Trophoblast cell (in vitro differentiated cells and primary cell): ENCODE results near the gene GNG14.
A peak's percentile ranks its signal among the peaks of the same experiment; 100 is the strongest.
"Not testable (repeated sequence)": the region's sequence is repeated elsewhere in the genome, so short reads cannot be mapped to it uniquely, and the experiment has no call there.

Source experiments
- DNase-seq, 2 donors: peaks; one replicate each; pipeline ENCODE4 v3.0.0-alpha.2; 2016
- H2AFZ ChIP-seq: 2 replicates; pipeline ENCODE4 v1.6.1; 2013; ENCODE audit warnings: low read length, moderate library complexity, mild to moderate bottlenecking; ENCODE audit not compliant: insufficient read depth, poor library complexity
- H2AK5ac ChIP-seq: 2 replicates; pipeline ENCODE4 v1.6.1; 2013; ENCODE audit warnings: mild to moderate bottlenecking, low read length
- H2BK120ac ChIP-seq: 2 replicates; pipeline ENCODE4 v1.6.1; 2013; ENCODE audit warnings: low read length, mild to moderate bottlenecking, moderate library complexity; ENCODE audit not compliant: insufficient read depth, poor library complexity
- H2BK12ac ChIP-seq: 2 replicates; pipeline ENCODE4 v1.6.1; 2013; ENCODE audit warnings: mild to moderate bottlenecking, low read length, moderate library complexity
- H2BK5ac ChIP-seq: 2 replicates; pipeline ENCODE4 v1.6.1; 2013; ENCODE audit warnings: low read length, low read depth, moderate library complexity, mild to moderate bottlenecking; ENCODE audit not compliant: poor library complexity
- H3K14ac ChIP-seq: 2 replicates; pipeline ENCODE4 v1.6.1; 2013; ENCODE audit warnings: mild to moderate bottlenecking, low read length
- H3K18ac ChIP-seq: 2 replicates; pipeline ENCODE4 v1.6.1; 2013; ENCODE audit warnings: mild to moderate bottlenecking, low read length
- H3K23ac ChIP-seq: 2 replicates; pipeline ENCODE4 v1.6.1; 2013; ENCODE audit warnings: low read length
- H3K27ac ChIP-seq: 2 replicates; pipeline ENCODE4 v1.5.1; 2013; ENCODE audit warnings: low read depth, mild to moderate bottlenecking, inconsistent platforms, low read length, moderate library complexity
- H3K27me3 ChIP-seq: 2 replicates; pipeline ENCODE4 v1.6.1; 2013; ENCODE audit warnings: inconsistent platforms, mild to moderate bottlenecking, low read length, moderate library complexity; ENCODE audit not compliant: insufficient read depth
- H3K36me3 ChIP-seq, 2 experiments: 1 replicate in 1 of 2; 2 replicates in 1 of 2; pipeline ENCODE4 v1.6.1; 2013; ENCODE audit warnings: low read length in 2 of 2, mild to moderate bottlenecking in 2 of 2, moderate library complexity in 1 of 2; ENCODE audit not compliant: insufficient read depth in 2 of 2, control insufficient read depth in 1 of 2
- H3K4ac ChIP-seq: 2 replicates; pipeline ENCODE4 v1.6.1; 2013; ENCODE audit warnings: low read depth, mild to moderate bottlenecking, low read length, moderate library complexity
- H3K4me1 ChIP-seq, 2 experiments: 1 replicate in 1 of 2; 2 replicates in 1 of 2; pipeline ENCODE4 v1.6.1; 2013; ENCODE audit warnings: low read length in 2 of 2, mild to moderate bottlenecking in 2 of 2, moderate library complexity in 1 of 2; ENCODE audit not compliant: insufficient read depth in 2 of 2, control insufficient read depth in 1 of 2
- H3K4me2 ChIP-seq: 2 replicates; pipeline ENCODE4 v1.6.1; 2013; ENCODE audit warnings: inconsistent platforms, mild to moderate bottlenecking, low read length, moderate library complexity
- H3K4me3 ChIP-seq: 2 replicates; pipeline ENCODE4 v1.5.1; 2013; ENCODE audit warnings: mild to moderate bottlenecking, low read depth, low read length, inconsistent platforms
- H3K79me1 ChIP-seq: one replicate; pipeline ENCODE4 v1.6.1; 2013; ENCODE audit warnings: low read length
- H3K79me2 ChIP-seq: 2 replicates; pipeline ENCODE4 v1.6.1; 2013; ENCODE audit warnings: low read length, mild to moderate bottlenecking; ENCODE audit not compliant: control insufficient read depth, insufficient read depth, poor library complexity
- H3K9ac ChIP-seq: 2 replicates; pipeline ENCODE4 v1.6.1; 2013; ENCODE audit warnings: mild to moderate bottlenecking, low read length
- H3K9me3 ChIP-seq: 2 replicates; pipeline ENCODE4 v1.6.1; 2013; ENCODE audit warnings: low read depth, mild to moderate bottlenecking, control low read depth, inconsistent platforms, low read length; ENCODE audit not compliant: insufficient read depth
- H4K12ac ChIP-seq: 2 replicates; pipeline ENCODE4 v1.6.1; 2013; ENCODE audit warnings: low read depth, mild to moderate bottlenecking, low read length, moderate library complexity
- H4K8ac ChIP-seq: 2 replicates; pipeline ENCODE4 v1.6.1; 2013; ENCODE audit warnings: low read depth, mild to moderate bottlenecking, low read length, moderate library complexity
- H4K91ac ChIP-seq: one replicate; pipeline ENCODE4 v1.6.1; 2013; ENCODE audit warnings: low read depth, mild to moderate bottlenecking, low read length, moderate library complexity
- WGBS: extraction: QIAGEN DNeasy Blood & Tissue Kit; methylation state at CpG from one replicate; pipeline ENCODE4 v1.1.7; 2013; ENCODE audit warnings: missing lambda C conversion rate; ENCODE audit not compliant: insufficient read length, insufficient coverage; ENCODE audit errors: extremely low coverage; 5-methylcytosine and 5-hydroxymethylcytosine counted together

GNG14 gene

DNA sequence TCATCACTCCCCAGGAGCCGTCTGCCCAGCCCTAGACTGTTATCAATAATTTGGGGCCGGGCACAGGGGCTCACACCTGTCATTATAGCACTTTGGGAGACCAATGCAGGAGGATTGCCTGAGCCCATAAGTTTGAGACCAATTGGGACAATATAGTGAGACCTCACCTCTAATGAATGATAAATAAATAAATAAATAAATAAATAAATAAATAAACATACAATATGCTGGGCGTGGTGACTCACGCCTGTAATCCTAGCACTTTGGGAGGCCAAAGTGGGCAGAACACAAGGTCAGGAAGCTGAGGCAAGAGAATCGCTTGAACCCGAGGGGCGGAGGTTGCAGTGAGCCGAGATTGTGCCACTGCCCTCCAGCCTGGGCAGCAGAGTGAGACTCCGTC is 25.5 kb downstream of the GNG14 start:
- H3K18ac ChIP-seq, H3K4me3 ChIP-seq, H2BK5ac ChIP-seq, H3K4ac ChIP-seq, DNase-seq, H4K12ac ChIP-seq, H3K79me2 ChIP-seq, H3K4me1 ChIP-seq, H3K9ac ChIP-seq, H3K27ac ChIP-seq, H2BK120ac ChIP-seq, H4K91ac ChIP-seq, H3K23ac ChIP-seq, H2AK5ac ChIP-seq, H4K8ac ChIP-seq, H3K9me3 ChIP-seq, H3K27me3 ChIP-seq, H2AFZ ChIP-seq, H3K79me1 ChIP-seq, H3K4me2 ChIP-seq, H3K14ac ChIP-seq, H2BK12ac ChIP-seq: not testable (repeated sequence)
- H3K36me3 ChIP-seq = peaks cover 72 to 75% of the 10 kb centered on the region in 2 experiments
- WGBS = no CpG with 5 or more reads among the region's 9 CpGs

DNA sequence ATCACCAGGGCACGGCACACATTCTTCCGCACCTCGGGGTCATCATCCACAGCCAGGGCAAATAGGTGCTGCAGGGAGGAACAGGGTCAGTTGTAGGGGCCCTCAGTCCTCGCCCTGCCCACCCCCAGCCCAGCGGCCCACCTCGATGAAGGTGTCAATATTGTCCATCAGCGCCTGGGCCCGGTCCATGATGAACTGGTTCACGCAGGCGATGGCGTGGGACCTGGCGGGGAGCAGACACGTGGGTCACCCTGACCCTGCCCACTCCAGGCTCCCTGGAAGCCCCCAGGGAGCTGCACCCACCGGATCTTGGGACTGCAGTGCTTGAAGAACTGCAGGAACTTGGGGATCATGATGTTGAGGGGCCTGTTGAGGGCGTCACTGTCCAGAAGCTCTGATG is 27.3 kb downstream of the GNG14 start:
- Histone ChIP-seq H3K18ac (no peak overlapping the region), H4K12ac (no peak overlapping the region), H3K79me2 (no peaks in the 10 kb centered on the region), H2AK5ac (no peak overlapping the region), H4K91ac (no peak overlapping the region), H2BK120ac (no peak overlapping the region), H3K9me3 (no peaks in the 10 kb centered on the region), H3K27me3 (no peaks in the 10 kb centered on the region), H3K14ac (no peak overlapping the region), H3K4me3 (peak overlapping the region; percentile 37), H3K79me1 (no peaks in the 10 kb centered on the region), H3K4me1 (no peaks in the 10 kb centered on the region), H3K27ac (no peak overlapping the region), H3K4me2 (no peak overlapping the region), H3K23ac (no peak overlapping the region), H2BK12ac (no peak overlapping the region), H3K9ac (no peak overlapping the region), H3K36me3 (peaks cover 66 to 72% of the 10 kb centered on the region in 2 experiments), H4K8ac (no peak overlapping the region), H2BK5ac (no peak overlapping the region), H2AFZ (no peak overlapping the region), H3K4ac (no peak overlapping the region)
- DNase-seq = no peak
- no CpG with 5 or more reads among the region's 15 CpGs for WGBS

DNA sequence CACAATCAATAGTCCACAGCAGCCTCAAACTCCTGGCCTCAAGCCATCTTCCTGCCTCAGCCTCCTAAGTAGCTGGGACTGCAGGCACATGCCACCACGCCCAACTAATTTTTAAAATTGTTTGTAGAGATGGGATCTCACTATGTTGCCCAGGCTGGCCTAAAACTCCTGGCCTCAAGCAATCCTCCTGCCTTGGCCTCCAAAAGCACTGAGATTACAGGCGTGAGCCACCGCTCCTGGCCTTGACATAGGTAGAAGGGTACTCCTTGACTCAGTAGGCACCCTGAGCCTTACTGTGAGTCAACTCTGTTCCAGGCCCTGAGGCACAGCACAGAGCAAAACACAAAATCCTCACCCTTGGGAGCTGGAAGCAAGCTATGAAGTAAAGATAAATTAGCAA is 28.1 kb downstream of the GNG14 start:
- no peak overlapping the region for H3K18ac ChIP-seq
- no peak overlapping the region for H4K8ac ChIP-seq
- DNase-seq = peak; percentile 85 to 87
- no peak overlapping the region for H3K23ac ChIP-seq
- H4K12ac ChIP-seq = no peak overlapping the region
- no peak overlapping the region for H2BK120ac ChIP-seq
- H3K9me3 ChIP-seq = no peaks in the 10 kb centered on the region
- no peak overlapping the region for H2BK5ac ChIP-seq
- H3K79me1 ChIP-seq = no peaks in the 10 kb centered on the region
- H2AK5ac ChIP-seq = no peak overlapping the region
- H3K4me2 ChIP-seq = no peak overlapping the region
- no peak overlapping the region for H2AFZ ChIP-seq
- no peaks in the 10 kb centered on the region for H3K27me3 ChIP-seq
- no peak overlapping the region for H3K14ac ChIP-seq
- H3K4me1 ChIP-seq = peaks cover 3 to 4% of the 10 kb centered on the region in 2 experiments
- H3K79me2 ChIP-seq = peaks cover 8% of the 10 kb centered on the region
- H3K4ac ChIP-seq = no peak overlapping the region
- H3K4me3 ChIP-seq = no peak overlapping the region
- no peak overlapping the region for H4K91ac ChIP-seq
- no peak overlapping the region for H2BK12ac ChIP-seq
- no peak overlapping the region for H3K27ac ChIP-seq
- no peak overlapping the region for H3K9ac ChIP-seq
- no CpG with 5 or more reads among the region's 3 CpGs for WGBS
- peaks cover 60 to 66% of the 10 kb centered on the region in 2 experiments for H3K36me3 ChIP-seq

DNA sequence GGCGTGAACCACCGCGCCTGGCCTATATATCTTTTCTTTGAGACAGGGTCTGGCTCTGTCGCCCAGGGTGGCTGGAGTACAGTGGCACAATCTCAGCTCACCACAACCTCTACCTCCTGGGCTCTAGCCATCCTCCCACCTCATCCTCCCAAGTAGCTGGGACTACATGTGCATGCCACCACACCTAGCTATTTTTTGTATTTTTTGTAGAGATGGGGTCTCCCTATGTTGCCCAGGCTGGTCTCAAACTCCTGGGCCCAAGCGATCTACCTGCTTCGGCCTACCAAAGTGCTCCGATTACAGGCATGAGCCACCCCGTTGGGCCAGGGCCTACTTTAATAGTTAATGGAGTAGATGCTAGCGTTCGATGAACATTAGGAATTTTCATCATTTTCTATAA is 32.5 kb downstream of the GNG14 start:
- Histone ChIP-seq H3K27me3 (no peaks in the 10 kb centered on the region), H3K9ac (no peak overlapping the region), H3K4me2 (peak overlapping the region; percentile 86), H4K91ac (no peak overlapping the region), H3K79me1 (peaks cover 22% of the 10 kb centered on the region), H3K36me3 (peaks cover 30 to 31% of the 10 kb centered on the region in 2 experiments), H3K9me3 (no peaks in the 10 kb centered on the region), H2BK120ac (no peak overlapping the region), H4K12ac (no peak overlapping the region), H3K4me3 (no peak overlapping the region), H3K79me2 (peaks cover 23% of the 10 kb centered on the region), H2BK5ac (no peak overlapping the region), H2AK5ac (no peak overlapping the region), H3K23ac (no peak overlapping the region), H3K14ac (no peak overlapping the region), H3K18ac (no peak overlapping the region), H3K4me1 (peaks cover 3 to 5% of the 10 kb centered on the region in 2 experiments), H3K4ac (peak overlapping the region; percentile 99), H3K27ac (no peak overlapping the region), H2AFZ (no peak overlapping the region), H2BK12ac (no peak overlapping the region), H4K8ac (no peak overlapping the region)
- no CpG with 5 or more reads among the region's 10 CpGs for WGBS
- no peak for DNase-seq
